GM12801 (cell line): ENCODE results near the gene SLC9A9.

Experiments used
- CTCF ChIP-seq: IDR thresholded peaks from one replicate; pipeline ENCODE4 v1.5.1; 2011; ENCODE audit warnings: control low read depth; ENCODE audit not compliant: insufficient read length; ENCODE audit errors: extremely low read depth

Gene SLC9A9

GRCh38 chr3:143847787-143848631 lies at the start of gene SLC9A9:
TSS of gene SLC9A9 (minus strand) at chr3:143848468. CDS start at chr3:143848322, 146 bp downstream.
- TF ChIP-seq CTCF: no peak

- TF ChIP-seq CTCF: no peak
Observed at GRCh38 chr3:143897576-143898295, 49.5 kb upstream of the SLC9A9 start.

GRCh38 chr3:143896486-143896885 lies 48.2 kb upstream of the SLC9A9 start:
- no peak for TF ChIP-seq CTCF

- no peak for TF ChIP-seq CTCF
Observed at GRCh38 chr3:143895805-143896204, 47.5 kb upstream of the SLC9A9 start.

- TF ChIP-seq CTCF: no peak
Observed at GRCh38 chr3:143888846-143889245, 40.6 kb upstream of the SLC9A9 start.

- no peak for TF ChIP-seq CTCF
Observed at GRCh38 chr3:143888166-143888565, 39.9 kb upstream of the SLC9A9 start.

- no peak for TF ChIP-seq CTCF
Observed at GRCh38 chr3:143885780-143886427, 37.6 kb upstream of the SLC9A9 start.
